ENCODE data around the gene CA10.

CA10 gene

GRCh38 chr17:51947160-51947735 lies 211.3 kb downstream of the CA10 start:
- no peak for DNase-seq (ENCODE audit: low read depth)

- DNase-seq (ENCODE audit: low read depth) = no peak
Measured at GRCh38 chr17:51946311-51946710, 212.2 kb downstream of the CA10 start.

GRCh38 chr17:51941272-51941671 lies 217.2 kb downstream of the CA10 start:
- DNase-seq (ENCODE audit: low read depth) = no peak

- DNase-seq (ENCODE audit: low read depth) = no peak
Measured at GRCh38 chr17:51937264-51937663, 221.2 kb downstream of the CA10 start.

GRCh38 chr17:51935477-51935876 lies 223.0 kb downstream of the CA10 start:
- DNase-seq (ENCODE audit: low read depth) = no peak

GRCh38 chr17:51933647-51934046 lies 224.9 kb downstream of the CA10 start:
- no peak for DNase-seq (ENCODE audit: low read depth)

GRCh38 chr17:51926448-51926847 lies 232.1 kb downstream of the CA10 start:
- DNase-seq (ENCODE audit: low read depth) = no peak

- DNase-seq (ENCODE audit: low read depth) = no peak
Measured at GRCh38 chr17:51921500-51921899, 237.0 kb downstream of the CA10 start.

- DNase-seq (ENCODE audit: low read depth) = no peak
Measured at GRCh38 chr17:51914577-51914976, 243.9 kb downstream of the CA10 start.

- DNase-seq (ENCODE audit: low read depth) = no peak
Measured at GRCh38 chr17:51913491-51914205, 244.9 kb downstream of the CA10 start.

GRCh38 chr17:51912939-51913338 lies 245.6 kb downstream of the CA10 start:
- DNase-seq (ENCODE audit: low read depth) = no peak

GRCh38 chr17:51911237-51911636 lies 247.3 kb downstream of the CA10 start:
- DNase-seq (ENCODE audit: low read depth) = no peak

- DNase-seq (ENCODE audit: low read depth) = no peak
Measured at GRCh38 chr17:51909971-51910370, 248.5 kb downstream of the CA10 start.

GRCh38 chr17:51908841-51909537 lies 249.5 kb downstream of the CA10 start:
- no peak for DNase-seq (ENCODE audit: low read depth)

GRCh38 chr17:51907041-51907440 lies 251.5 kb downstream of the CA10 start:
- no peak for DNase-seq (ENCODE audit: low read depth)

- no peak for DNase-seq (ENCODE audit: low read depth)
Measured at GRCh38 chr17:51904379-51904778, 254.1 kb downstream of the CA10 start.

- DNase-seq (ENCODE audit: low read depth) = no peak
Measured at GRCh38 chr17:51901242-51901641, 257.3 kb downstream of the CA10 start.

- DNase-seq (ENCODE audit: low read depth) = no peak
Measured at GRCh38 chr17:51891936-51892335, 266.6 kb downstream of the CA10 start.

GRCh38 chr17:51890710-51891109 lies 267.8 kb downstream of the CA10 start:
- no peak for DNase-seq (ENCODE audit: low read depth)

GRCh38 chr17:51888816-51889215 lies 269.7 kb downstream of the CA10 start:
- DNase-seq (ENCODE audit: low read depth) = no peak

GRCh38 chr17:51876986-51877385 lies 281.5 kb downstream of the CA10 start:
- no peak for DNase-seq (ENCODE audit: low read depth)

- DNase-seq (ENCODE audit: low read depth) = no peak
Measured at GRCh38 chr17:51873302-51873701, 285.2 kb downstream of the CA10 start.

GRCh38 chr17:51869387-51869786 lies 289.1 kb downstream of the CA10 start:
- no peak for DNase-seq (ENCODE audit: low read depth)
